AG04450 (cell line): ENCODE data around the gene EEF1A2. TPM values are rescaled to one million over a fixed set of nuclear protein-coding genes. Genes with fewer than 3 reads are reported as not detected.

ENCODE experiments used
- CTCF ChIA-PET: fragments of 300-600, 350-600 bp; formaldehyde crosslinking; extraction: SDS; loops from one replicate; lab custom pipeline; 2022; ENCODE audit warnings: antibody characterized with exemption, inconsistent platforms; lab: Charles Lee
- POLR2A ChIA-PET: fragments of 350-600 bp; formaldehyde crosslinking; extraction: SDS; loops from one replicate; lab custom pipeline; 2021; ENCODE audit warnings: antibody characterized with exemption, inconsistent platforms; lab: Yijun Ruan, JAX
- DNase-seq: peaks from one replicate; pipeline ENCODE4 v3.0.0-alpha.2; 2011; ENCODE audit warnings: low read depth, low spot score
- H3K27ac ChIP-seq: one replicate; pipeline ENCODE4 v1.5.1; 2012; ENCODE audit warnings: low read depth, low read length, control low read depth
- H3K27me3 ChIP-seq: one replicate; pipeline ENCODE4 v1.6.0; 2012; ENCODE audit warnings: low read length; ENCODE audit not compliant: control insufficient read depth, insufficient read depth
- H3K4me3 ChIP-seq: 2 replicates; pipeline ENCODE4 v1.5.1; 2011; ENCODE audit warnings: mild to moderate bottlenecking, low read depth, low read length, control low read depth
- H3K9me3 ChIP-seq: 2 replicates; pipeline ENCODE4 v1.5.1; 2012; ENCODE audit warnings: low read length; ENCODE audit not compliant: control insufficient read depth, insufficient read depth
- polyA plus RNA-seq: library from polyadenylated mRNA; depleted of rRNA; stranded (reverse); fragments of >200 nt; gene quantifications from 2 replicates; pipeline ENCODE4 v1.2.3, GENCODE V29; 2011
- TF ChIP-seq, protein P1 (sequence below): IDR thresholded peaks from 2 replicates; pipeline ENCODE4 v1.5.1; 2011; ENCODE audit warnings: low read depth, low read length, control low read depth, inconsistent platforms

Gene EEF1A2
- polyA plus RNA-seq, 1 experiment, result 0.94 TPM

DNA sequence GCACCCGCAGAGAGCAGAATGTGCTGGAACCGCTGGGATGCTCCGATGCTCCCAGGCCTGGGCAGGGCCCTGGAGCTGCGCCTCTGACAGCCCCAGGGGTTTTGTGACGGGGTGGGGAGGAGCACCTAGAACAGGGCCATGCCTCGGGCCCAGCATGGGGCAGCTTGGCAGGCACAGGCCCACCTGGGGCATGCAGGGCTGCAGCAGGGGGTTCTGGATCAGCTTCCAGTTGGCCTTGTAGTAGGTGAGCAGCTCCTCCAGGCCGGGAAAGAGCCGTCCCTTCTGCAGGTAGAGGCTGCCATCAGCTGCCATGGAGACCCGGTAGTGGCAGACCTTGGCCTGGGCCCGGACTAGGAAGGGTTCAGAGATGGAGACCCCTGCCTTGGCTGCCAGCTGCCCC, 44.2 kb upstream of the EEF1A2 start:
- CTCF ChIA-PET, result no interaction called here
- no peak overlapping the region for H3K27ac ChIP-seq
- no peak for DNase-seq
- no peaks in the 10 kb centered on the region; the same call in 1 of the 2 replicates for H3K9me3 ChIP-seq
- H3K4me3 ChIP-seq, result no peak overlapping the region
- peaks cover 25% of the 10 kb centered on the region for H3K27me3 ChIP-seq
- POLR2A ChIA-PET, result interaction anchor here (0.6 kb wide), 1 partner anchor 14 kb away, joined by 3 read pairs; no protein-coding TSS in a partner anchor
- TF ChIP-seq, protein P1, sequence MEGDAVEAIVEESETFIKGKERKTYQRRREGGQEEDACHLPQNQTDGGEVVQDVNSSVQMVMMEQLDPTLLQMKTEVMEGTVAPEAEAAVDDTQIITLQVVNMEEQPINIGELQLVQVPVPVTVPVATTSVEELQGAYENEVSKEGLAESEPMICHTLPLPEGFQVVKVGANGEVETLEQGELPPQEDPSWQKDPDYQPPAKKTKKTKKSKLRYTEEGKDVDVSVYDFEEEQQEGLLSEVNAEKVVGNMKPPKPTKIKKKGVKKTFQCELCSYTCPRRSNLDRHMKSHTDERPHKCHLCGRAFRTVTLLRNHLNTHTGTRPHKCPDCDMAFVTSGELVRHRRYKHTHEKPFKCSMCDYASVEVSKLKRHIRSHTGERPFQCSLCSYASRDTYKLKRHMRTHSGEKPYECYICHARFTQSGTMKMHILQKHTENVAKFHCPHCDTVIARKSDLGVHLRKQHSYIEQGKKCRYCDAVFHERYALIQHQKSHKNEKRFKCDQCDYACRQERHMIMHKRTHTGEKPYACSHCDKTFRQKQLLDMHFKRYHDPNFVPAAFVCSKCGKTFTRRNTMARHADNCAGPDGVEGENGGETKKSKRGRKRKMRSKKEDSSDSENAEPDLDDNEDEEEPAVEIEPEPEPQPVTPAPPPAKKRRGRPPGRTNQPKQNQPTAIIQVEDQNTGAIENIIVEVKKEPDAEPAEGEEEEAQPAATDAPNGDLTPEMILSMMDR, result no peak

DNA sequence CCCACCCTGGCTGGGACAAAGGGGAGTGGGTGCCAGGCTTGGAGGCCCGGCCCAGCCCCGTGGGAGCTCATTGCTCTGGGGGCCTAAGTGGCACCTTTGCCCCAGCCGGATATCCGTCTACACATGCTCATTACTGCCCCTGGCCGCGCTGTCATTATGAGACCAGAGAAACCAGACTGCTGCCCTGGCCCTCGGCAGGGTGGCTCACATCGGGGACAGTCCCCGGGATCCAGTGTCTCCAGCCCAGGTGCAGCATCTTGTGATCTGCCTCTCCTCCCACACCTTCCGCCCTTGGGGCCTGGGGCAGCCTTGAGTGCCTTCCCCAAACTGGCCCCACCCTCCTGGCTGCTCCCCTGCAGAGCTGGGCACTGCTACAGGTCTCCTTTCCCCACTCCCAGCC, 43.8 kb upstream of the EEF1A2 start:
- CTCF ChIA-PET, result no interaction called here
- DNase-seq, result no peak
- POLR2A ChIA-PET, result no interaction called here
- Histone ChIP-seq H3K27me3 (peaks cover 24% of the 10 kb centered on the region), H3K4me3 (no peak overlapping the region), H3K27ac (no peak overlapping the region), H3K9me3 (no peaks in the 10 kb centered on the region; the same call in 1 of the 2 replicates)
- TF ChIP-seq, protein P1, result no peak

DNA sequence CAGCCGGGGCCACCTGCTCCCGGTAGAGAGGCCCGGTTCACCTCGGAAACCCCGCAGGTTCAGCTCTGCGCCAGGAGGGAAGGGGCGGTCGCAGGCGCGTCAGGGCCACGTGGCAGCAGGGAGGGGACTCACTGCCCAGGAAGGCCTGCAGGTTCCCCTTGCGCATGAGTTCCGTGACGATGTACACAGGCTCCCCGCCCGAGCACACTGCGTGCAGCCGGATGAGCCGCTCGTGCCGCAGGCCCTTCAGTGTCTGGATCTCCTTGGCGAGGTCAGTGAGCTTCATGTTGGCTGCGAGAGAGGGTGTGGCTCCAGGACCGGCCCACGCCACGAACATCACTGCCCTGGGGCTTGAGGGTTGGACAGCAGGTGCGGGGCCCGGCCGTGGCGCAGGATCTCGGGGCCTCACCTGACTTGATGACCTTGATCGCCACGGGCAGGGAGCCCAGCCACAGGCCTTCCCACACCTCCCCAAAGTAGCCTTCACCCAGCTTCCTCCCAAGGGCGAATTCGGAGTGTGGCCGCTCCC, 43.2 kb upstream of the EEF1A2 start:
- Histone ChIP-seq H3K4me3 (no peak overlapping the region), H3K27ac (no peak overlapping the region), H3K27me3 (peaks cover 20% of the 10 kb centered on the region), H3K9me3 (no peaks in the 10 kb centered on the region; the same call in 1 of the 2 replicates)
- TF ChIP-seq, protein P1, result no peak
- DNase-seq, result no peak
- ChIA-PET CTCF (no interaction called here), POLR2A (interaction anchor here (0.6 kb wide), 1 partner anchor 438 kb away, joined by 5 read pairs; no protein-coding TSS in a partner anchor)

DNA sequence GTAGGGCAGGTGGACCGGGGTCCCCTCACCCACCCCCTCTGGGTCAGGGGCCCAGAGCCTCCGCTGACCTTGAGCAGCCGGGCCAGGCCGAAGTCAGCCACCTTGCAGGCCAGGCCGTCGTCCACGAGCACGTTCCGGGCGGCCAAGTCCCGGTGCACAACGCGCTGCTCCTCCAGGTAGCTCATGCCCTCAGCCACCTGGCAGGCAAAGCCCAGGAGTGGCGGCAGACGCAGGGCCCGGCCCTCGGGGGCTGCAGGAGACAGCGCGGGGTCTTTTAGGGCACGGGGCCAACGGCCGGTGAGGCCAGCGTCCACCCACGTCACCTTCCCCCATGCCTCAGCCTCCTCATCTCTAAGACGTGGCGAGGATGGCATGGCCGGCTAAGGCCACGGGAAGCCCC, 42.5 kb upstream of the EEF1A2 start:
- CTCF ChIA-PET, result no interaction called here
- no peak for DNase-seq
- no peaks in the 10 kb centered on the region; the same call in 1 of the 2 replicates for H3K9me3 ChIP-seq
- H3K27ac ChIP-seq, result no peak overlapping the region
- peaks cover 15% of the 10 kb centered on the region for H3K27me3 ChIP-seq
- POLR2A ChIA-PET, result no interaction called here
- no peak overlapping the region for H3K4me3 ChIP-seq
- TF ChIP-seq, protein P1, result no peak

DNA sequence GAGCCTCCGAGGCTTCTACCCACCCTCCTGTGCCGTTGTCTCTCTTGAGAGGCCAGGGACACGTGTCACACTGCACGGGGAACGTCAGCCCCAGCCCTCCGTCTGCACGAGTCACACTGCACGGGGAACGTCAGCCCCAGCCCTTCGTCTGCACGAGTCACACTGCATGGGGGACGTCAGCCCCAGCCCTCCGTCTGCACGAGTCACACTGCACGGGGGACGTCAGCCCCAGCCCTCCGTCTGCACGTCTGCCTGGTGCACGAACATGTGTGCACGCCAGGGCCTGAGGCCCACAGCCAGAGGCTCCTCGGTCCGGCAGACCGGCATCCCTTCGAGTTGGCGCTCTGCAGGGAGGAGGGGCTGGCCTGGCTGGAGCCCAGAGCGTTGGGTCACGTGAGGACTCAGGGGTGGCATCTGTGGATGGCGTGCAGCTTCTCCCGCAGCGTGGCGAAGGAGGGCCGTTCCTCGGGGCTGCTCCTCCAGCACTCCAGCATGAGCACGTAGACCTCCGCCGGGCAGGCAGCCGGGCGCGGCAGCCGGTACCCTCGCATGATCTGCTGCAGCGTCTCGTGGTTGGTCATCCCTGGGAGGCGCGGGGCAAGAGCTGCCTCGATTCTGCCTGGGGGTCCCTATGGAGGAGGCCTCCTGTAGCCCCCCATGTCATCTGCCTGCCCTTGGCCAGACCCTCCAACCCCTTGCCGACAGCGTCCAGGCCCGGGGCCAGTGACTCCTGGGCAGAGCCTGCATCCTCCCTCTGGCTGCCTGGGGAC, 41.7 kb upstream of the EEF1A2 start:
- POLR2A ChIA-PET, result interaction anchor here (0.6 kb wide), 1 partner anchor 606 kb away, joined by 3 read pairs; no protein-coding TSS in a partner anchor
- no peak overlapping the region for H3K27ac ChIP-seq
- peaks cover 12% of the 10 kb centered on the region for H3K27me3 ChIP-seq
- H3K9me3 ChIP-seq, result no peaks in the 10 kb centered on the region; the same call in 1 of the 2 replicates
- H3K4me3 ChIP-seq, result no peak overlapping the region
- CTCF ChIA-PET, result no interaction called here
- TF ChIP-seq, protein P1, result no peak
- no peak for DNase-seq
